GM20431 (cell line): ENCODE results near the gene LMF1.
"Not testable (repeated sequence)": the region's sequence is repeated elsewhere in the genome, so short reads cannot be mapped to it uniquely, and the experiment has no call there.

ENCODE experiments used
- in situ Hi-C: fragments of 300-500 bp; cut with MseI, MboI; formaldehyde crosslinking; loops from one replicate; pipeline ENCODE4 v1.15.0; 2020; ENCODE audit warnings: low sequenced_read_pairs; ENCODE audit not compliant: unreplicated experiment

The LMF1 gene

DNA sequence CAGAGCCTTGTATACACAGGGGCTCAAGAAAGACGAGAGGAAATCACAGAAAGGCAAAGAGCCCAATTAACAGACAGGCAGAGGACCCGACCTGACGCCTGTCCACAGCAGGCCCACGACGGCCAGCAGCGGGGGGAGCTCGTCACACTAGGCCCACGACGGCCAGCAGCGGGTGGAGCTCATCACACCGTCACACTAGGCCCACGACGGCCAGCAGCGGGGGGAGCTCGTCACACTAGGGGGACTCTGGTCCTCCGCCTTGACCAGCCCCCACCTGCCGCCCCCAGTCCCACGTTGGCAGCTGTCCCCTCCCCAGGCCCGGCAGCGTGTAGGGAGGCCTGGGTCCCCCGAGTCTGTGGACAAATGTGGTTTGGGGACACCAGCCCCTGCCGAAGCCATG is 146.6 kb downstream of the LMF1 start:
- in situ Hi-C loops, result no loop called here

DNA sequence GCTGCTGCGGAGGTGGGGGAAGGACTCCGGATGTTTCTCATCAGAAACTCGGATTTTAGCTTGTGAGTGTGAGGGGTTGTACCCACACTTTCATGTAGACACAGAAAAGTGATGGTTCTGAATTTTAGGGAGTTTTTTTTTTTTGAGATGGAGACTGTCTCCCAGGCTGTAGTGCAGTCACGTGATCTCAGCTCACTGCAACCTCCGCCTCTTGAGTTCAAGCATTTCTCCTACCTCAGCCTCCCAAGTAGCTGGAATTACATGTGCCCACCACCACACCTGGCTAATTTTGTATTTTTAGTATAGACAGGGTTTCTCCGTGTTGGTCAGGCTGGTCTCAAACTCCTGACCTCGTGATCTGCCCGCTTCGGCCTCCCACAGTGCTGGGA is 147.9 kb downstream of the LMF1 start:
- in situ Hi-C loops, result no loop called here

DNA sequence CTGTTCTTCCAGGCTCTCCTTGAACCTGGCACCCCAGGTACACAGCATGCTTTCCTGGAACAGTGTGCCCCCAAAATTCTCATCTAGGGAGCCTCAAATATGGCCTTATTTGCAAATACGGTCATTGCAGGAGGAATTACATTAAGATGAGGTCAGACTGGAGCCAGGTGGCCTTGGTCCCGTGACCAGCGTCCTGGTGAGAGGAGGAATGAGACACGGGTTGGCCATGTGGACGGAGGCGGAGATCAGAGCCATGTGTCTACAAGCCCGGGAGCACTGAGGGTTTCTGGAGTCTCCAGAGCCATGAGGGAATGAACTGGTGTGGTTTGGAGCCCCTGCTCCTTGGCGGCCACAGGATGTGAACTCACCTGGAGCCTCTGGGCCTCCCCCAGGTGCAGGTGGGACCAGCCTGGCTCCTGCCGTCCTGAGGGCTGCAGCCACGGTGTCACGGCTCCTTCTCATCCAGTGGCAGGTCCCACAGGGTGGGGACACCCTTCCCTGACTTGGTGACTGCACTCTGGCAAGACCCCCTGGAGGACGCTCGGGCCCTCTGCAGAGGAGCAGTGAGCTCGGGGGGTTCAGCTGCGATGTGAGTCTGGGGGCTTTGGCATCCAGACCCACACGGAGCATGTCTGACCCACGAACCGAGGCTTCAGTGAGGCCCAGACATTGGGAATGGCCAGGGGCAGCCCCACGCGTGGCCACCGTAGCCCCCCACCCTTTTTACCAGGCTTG is 148.4 kb downstream of the LMF1 start:
- in situ Hi-C loops, result no loop called here

DNA sequence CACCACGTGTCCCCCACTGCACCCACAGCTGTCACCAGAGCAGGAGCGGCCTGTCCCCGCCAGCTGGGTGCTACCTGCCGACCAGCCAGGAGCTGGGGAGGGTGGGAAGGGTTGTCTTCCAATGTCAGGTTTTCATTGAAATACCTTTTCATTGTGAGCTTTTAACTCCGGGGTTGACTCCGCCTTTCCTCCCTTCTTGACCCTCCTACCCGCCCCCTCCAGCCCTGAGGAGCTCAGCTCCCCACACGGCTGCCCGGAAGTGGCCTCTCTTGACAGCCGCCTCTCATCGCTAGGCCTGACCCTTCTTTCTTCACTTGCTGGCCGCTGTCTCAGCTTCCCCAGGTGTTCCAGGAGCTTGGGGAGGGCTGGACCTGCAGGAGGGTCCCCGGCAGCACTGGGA is 149.0 kb downstream of the LMF1 start:
- in situ Hi-C loops, result no loop called here

DNA sequence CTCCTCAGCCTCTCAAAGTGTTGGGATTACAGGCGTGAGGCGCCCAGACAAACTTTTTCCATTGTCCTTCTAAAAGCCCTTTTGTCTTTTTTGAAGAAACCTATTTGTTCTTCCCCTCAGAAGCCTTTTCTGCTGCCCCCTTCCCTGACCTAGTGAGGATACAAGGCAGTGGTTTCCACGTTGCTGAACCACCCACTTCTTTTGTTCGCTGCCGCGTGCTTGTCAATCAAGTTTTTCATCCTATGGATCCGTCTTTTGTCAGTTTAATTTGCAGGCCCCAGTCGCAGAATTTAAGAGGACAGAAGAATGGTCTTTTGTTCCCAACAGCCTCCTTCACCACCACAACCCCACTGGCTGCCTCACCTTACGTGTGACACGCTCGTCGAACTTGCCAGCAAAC is 150.0 kb downstream of the LMF1 start:
- in situ Hi-C loops, result no loop called here

DNA sequence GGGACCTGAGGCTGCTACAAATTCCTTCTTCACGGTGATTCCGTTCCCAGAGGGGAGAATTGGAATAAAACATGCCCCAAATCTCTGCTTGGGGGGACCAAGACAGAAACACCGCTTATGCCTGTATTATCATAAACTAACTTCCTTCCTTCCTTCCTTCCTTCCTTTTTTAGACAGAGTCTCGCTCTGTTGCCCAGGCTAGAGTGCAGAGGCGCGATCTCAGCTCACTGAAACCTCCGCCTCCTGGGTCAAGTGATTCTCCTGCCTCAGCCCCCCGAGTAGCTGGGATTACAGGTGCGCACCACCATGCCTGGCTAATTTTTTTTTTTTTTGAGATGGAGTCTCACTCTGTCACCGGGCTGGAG is 150.8 kb downstream of the LMF1 start:
- in situ Hi-C loops, result not testable (repeated sequence)

DNA sequence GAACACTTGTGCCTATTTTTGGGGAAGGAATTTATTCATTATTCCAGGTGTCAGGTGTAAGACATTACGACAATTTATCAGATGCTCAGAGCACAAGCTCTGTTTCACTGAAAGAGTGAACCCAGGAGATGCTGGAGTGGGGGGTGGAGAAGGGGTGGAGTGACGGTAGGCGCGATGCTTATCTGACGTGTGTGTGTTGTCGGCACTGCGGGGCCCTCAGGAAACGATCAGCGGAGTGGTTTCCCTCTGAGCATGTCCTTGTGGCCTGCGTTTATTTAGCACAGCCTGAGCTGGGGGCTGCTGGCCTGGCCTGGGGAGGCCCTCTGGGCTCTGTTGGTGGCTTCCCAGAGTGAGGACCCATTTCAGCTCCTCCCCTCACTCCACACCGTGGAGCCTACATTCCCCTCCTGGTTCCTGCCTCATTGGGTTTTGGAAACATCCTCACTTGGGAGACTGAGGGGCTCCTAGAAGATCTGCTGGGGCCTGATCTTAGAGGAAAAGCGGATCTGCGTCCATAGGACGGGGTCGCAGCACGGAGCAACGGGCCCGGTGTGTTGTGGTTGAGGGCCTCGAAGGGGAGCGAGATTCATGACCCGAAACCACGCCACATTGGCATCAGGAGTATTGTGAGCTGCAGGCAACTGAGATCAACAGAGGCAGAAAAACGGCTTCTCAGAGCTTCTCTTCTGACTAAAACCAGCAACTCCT is 151.3 kb downstream of the LMF1 start:
- in situ Hi-C loops, result no loop called here

DNA sequence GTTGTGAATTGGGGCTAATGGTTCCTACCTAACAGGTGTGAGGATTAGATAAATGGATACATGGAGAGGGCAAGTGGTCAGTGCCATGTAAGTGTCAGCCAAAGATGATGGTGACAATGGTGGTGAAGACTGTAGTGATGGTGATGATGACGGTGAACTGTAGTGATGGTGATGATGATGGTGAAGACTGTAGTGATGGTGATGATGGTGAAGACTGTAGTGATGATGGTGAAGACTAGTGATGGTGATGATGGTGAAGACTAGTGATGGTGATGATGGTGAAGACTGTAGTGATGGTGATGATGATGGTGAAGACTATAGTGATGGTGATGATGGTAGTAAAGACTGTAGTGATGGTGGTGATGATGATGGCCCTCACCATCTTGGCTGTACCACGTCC is 152.2 kb downstream of the LMF1 start:
- in situ Hi-C loops, result no loop called here

DNA sequence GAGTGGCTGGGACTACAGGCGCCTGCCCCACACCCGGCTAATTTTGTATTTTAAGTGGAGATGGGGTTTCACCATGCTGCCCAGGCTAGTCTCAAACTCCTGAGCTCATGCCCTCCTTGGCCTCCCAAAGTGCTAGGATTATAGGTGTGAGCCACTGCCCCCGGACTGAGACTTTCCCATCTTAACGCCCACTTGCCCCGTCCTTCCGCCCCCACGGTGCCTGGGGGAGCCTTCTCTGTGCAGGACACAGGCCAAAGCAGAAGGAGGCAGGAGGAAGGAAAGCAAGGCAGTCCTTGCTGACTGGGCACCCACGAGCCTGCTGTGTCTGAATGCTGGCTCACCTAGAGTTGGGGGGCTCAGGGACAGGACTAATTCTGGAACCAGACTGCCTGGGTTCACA is 152.7 kb downstream of the LMF1 start:
- in situ Hi-C loops, result no loop called here

DNA sequence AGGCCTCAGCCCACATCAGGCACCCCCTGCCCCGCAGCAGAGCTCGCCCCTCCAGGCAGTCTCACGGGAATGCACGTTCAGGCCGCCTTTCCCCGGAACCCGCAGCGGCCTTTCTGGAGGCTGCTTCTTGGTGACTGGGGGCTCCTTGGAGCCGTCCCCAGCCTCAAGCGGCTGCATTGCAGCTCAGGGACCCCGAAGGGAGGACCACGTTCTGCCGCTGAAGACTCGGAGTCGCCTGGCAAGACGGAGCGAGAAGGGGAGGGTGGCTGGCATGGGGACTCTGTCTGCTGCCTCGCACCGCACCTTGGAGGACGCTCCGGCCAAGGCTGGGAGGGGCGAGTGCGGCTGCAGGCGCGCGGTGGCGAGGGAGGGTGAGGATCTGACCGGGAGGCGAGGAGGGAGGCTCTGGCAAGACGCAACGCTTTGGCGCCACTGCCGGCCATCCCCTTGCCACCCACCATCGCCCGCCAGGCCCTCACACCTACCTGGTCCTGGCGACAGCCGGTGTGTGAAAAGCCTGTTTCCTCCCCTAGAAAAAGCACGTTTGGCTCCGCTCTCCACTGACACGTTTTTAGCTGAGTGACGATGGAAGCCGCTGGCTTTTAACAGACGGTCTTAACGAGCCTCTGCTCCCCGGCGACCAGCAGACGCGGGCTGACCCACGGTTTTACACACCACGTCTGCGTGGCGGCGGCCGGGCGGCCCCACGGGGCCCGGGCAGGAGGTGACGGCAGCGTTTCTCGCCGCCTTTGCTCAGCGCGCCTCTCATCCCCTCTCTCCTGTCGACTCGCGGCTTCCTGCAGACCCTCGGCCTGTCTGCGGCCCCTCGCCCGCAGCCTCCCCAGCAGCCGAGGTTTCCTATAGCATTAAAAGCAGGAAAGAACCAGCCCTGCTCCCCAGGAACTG is 153.5 kb downstream of the LMF1 start:
- in situ Hi-C loops, result no loop called here

DNA sequence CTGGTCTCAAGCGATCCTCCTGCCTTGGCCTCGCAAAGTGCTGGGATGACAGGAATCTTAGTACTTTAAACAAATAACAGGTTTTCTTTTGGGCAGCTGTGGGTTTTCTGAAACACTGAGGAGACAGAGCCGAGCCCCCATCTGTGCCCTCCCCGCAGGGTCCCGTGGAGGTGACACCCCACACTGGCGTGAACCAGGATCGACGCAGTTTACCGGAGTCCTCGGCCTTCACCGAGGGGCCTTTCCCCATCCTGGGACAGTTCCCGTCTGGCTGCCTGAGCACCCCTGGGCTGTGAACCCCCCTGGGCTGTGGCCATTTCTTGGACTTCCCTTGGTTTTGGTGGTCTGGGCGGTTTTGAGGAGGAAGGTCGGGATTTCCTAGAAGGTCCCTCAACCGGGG is 154.9 kb downstream of the LMF1 start:
- in situ Hi-C loops, result no loop called here

DNA sequence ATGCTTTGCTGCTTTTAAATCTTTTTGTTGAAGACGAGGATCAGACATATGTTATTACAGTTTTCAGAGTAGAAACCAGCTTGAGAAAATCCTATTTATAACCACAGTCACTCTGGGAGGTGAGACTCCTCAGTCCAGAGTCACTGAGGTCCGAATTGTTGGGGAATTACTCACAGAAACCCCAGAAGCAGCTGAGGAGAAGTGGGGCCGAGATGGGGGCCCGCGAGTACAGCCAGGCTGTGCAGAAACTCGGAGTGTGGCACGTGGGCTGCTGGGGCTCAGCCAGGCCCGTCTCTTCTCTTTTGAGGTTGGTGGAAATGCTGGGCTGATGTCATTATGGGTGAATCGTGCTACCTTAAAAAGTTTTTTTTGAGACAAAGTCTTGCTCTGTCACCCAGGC is 155.8 kb downstream of the LMF1 start:
- in situ Hi-C loops, result no loop called here

DNA sequence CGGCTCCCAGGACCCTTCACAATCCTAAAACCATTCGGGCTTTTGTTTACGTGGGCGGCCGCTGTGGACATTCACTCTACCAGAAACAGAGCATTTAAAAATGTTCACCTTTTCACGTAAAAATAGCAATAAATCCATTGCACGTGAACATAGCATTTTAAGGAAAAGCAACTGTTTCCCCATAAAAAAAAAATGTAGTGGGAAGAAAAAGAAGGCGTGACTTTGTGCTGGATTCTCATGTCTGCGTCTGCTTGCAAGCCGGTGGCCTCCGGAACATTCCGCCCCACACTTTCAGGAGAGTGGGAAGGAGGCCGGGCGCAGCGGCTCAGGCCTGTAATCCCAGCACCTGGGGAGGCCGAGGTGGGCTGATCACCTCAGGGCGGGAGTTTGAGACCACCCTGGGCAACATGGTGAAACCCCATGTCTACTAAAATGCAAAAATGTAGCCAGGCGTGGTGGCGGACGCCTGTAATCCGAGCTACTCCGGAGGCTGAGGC is 156.8 kb downstream of the LMF1 start:
- in situ Hi-C loops, result no loop called here

DNA sequence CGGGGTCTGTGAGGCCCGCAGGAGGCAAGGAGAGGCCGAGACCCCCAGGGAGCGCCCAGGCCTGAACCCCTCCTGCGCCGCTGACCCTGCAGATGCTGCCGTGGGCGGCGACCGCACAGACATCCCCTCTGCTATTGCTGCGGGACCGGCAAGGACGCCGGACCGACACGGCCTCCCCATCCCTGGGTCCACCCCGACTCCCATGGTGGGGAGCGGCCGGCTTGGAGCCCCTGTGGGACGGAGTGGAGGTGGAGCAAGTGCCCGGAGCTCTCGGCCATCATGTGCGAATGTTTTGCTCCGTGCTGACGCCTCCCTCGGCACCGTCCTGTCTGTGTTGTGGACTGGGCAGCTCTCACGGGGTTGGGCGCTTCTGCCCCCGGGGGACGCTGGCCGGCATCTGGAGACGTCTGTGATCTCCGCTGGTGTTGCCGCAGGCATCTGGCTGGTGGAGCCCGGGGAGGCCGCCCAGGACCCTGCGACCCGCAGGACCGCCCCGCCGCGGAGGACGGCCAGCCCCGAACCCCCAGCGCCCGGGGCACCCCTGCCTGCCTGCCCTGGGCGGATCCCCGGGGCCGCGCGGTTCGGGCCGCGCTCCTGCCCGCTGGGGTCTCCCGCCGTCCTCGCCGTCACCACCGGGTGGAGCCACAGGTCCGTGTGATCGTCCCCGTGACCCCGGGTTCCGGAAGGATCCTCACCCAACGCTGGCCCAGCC is 157.4 kb downstream of the LMF1 start:
- in situ Hi-C loops, result no loop called here

DNA sequence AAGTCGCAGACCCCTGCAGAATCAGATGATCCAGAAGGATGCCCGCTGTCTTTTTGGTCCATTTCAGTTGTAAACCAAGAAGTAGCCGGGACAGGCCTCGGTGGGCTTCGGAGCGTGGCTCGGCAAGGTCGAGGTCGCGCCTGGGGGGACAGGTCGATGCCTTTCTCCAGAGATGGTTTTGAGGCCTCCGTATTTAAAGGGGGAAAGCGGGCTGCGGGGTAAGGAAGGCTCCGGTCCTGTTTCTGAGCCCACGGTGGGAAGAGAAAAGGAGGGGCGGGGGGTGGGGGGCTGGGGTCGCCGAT is 162.7 kb downstream of the LMF1 start:
- in situ Hi-C loops, result no loop called here

DNA sequence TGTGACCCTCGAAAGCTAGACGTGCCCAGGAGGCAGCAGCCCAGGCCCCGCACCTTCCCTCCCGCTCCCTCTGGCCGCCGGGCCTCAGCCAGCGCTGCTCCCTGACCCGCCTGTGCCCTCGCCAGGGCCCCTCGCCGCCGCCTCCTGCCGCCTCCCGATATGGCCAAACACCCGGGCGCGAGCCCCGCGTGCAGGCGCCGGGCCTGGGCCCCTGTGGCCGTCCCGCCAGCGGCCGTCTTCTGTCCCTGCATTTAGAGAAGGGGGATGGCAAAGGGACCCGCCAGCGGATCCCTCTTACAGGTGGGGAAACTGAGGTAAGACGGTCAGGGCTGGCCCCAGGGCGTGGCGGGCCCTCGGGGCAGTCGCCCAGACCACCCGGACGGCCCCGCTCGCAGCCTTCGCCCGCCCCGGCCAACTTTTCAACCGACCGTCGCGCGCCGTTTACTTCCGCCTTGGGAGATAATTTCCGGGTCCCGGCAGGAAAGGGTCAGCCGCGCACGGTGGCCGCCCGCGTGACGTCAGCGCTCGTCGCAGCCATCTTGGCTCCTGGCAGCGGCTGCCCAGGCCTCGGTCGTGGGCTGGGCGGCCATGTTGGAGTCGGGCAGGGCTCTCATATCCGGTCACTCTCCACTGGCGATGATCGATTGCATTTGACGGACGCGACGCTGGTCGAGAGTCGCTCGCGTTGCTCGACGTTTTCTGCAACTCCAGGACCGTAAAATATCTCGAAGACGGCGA is 163.3 kb downstream of the LMF1 start:
- in situ Hi-C loops, result no loop called here

DNA sequence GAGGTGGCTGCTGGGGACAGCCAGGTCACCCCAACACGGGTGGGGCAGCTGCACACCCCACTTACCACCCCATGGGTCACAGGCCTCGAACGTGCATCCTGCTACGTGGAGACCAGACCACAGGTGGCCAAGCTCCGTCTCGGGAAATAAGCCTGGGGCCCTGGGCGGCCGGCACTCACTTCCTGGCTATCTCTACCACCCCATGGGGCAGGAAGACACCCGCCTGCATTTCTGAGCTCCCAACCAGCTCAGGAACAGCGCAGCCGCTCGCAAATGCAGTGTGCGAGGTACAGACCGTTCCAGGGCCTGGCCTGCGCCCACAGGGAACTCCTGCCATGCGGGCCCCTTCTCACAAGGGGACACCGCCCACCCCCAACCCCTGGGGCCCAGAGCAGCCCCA is 165.3 kb downstream of the LMF1 start:
- in situ Hi-C loops, result no loop called here

DNA sequence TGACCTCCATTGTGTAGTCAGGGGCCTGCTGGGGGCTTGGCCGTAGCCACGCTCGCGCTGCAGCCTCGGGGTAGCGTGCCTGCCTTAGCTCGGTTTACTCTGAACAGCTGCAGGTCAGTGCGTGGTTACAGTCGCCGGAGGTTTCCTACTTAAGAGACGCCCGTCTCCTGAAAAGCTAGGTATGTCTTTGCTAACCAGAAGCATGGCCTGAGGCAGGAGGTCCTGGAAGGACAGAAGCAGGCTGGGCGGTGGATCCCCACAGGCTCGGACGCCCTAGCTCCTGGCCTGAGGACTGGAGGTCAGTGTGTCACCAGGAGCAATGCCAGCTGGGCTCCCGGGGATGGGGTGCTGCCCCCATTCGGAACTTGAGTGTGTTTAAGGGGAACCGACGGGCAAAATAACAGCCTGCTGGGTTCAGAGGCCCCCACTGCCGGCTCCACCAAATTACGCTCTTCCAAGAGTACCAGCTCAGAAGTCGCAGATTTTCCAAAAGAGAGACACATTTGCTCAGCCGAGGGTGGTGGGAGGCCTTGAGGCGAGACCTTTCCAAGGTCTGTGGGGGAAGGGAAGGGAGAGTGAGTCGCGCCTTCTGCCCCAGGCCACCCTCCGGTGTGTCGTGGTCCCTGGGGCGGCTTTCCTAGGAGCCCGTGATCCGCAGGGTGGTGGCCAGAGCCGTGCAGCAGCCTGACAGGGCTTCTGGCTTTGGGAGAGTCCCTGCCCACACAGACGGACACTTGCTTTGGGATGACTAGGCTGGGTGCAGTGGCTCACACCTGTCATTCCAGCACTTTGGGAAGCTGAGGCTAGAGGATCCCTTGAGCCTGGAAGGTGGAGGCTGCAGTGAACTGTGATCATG is 166.4 kb downstream of the LMF1 start:
- in situ Hi-C loops, result no loop called here

DNA sequence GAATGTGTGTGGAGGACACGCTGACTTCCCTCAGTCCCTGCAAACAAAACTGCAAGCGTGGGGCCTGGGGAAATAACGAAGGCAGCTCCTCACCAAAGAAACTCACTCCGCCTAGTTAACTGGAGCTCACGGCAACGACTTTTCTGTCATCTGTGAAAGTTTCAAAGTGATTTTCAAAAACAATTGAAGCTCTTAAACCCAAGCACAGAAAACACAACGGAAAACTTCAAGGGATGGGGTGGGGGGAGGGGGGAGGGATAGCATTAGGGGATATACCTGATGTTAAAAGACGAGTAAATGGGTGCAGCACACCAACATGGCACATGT is 167.1 kb downstream of the LMF1 start:
- in situ Hi-C loops, result no loop called here
